HG02798 (cell line): ENCODE results near the gene HMGN2.
A peak's percentile ranks its signal among the peaks of the same experiment; 100 is the strongest.

Experiments
- ATAC-seq: cut with Tn5 transposase; IDR thresholded peaks from one replicate; pipeline ENCODE4 v1.9.1; 2021; ENCODE audit warnings: mild to moderate bottlenecking; ENCODE audit not compliant: unreplicated experiment, poor library complexity

The HMGN2 gene

DNA sequence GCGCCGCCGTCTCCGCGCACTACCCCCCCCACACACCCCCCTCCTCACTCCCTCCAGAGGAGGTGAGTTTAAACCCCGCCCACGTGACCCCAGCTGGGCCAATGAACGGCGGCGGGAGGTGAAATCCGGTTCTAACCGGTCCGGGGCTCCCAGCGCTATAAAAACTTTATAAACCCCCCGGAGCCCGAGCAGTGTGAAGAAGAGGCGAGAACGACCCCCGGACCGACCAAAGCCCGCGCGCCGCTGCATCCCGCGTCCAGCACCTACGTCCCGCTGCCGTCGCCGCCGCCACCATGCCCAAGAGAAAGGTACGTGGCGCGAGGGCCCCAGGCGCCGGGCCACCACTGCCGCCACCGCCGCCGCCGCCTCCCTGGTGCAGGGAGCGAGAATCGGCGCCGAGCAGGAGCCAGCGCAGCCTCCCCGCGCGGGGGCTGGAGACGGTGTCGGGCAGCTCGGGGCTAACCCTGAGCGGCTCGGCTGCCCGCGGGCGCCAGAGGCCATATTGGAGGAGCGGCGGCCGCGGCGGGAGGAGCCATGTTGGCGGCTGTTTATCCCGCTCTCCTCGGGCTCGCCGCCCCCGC, at the start of gene HMGN2:
HMGN2 (plus strand) TSS at position 121 of the 581 bp plus-strand sequence; CDS start at position 294, 173 bp downstream.
- peak; percentile 54 for ATAC-seq

GRCh38 chr1:26429721-26430120, 42.5 kb upstream of the HMGN2 start:
- ATAC-seq = no peak

DNA sequence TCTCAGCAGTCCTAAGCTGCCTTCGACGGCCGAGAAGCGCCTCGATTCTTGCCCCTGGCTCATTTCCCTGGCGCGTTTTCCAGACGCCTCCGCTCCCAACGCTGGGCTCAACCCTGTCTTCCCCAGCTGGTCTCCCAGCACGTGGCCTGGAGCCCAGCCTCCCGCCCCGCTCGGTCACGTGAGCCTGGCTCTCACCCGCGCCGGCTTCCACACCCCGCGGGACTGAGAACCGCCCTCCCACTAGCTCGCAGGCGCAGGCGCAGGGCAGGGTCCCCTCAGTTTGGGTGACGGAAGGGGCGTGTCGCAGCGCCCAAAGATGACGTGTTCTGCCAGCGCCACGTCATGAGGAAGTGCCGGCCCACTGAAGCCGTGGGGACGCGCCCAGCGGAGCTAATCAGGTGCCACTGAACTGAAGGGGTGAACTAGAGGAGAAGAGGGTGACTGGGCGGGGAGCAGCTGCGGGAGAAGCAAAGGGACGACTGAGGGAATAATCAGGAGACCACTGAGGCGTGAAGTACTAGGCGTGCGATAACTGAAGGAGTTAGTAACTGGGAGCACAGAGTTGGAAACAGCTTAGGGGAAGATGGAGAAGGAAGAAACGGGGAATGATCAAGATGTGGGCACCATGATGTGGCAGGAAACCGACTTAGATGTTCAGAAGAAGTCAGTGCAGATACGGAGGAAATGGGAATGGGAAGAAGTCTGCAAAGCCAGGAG, 40.1 kb upstream of the HMGN2 start, which contains the start of gene DHDDS:
DHDDS (plus strand) TSS at position 343 of the 717 bp plus-strand sequence. CDS start 625 bp downstream, outside the sequence.
- peak; percentile 99 for ATAC-seq

DNA sequence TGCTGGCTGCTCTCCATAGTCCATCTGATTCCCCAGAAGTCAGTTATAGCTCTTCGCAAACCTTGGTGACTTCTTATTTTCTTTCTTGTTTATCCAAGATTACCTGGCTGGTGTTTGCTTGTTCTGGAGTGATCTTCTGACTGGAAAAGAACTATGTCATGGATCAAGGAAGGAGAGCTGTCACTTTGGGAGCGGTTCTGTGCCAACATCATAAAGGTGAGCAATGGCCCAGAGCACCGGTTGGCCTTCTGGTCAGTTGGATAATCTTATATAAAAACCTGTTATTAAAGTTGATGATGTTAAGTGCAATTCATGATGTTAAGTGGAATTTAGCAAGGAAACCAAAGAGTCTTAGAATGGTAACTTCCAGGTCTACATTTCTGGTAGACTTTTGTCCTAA, 39.4 kb upstream of the HMGN2 start:
- no peak for ATAC-seq

- no peak for ATAC-seq
Observed at GRCh38 chr1:26434161-26434752, 38.0 kb upstream of the HMGN2 start.

DNA sequence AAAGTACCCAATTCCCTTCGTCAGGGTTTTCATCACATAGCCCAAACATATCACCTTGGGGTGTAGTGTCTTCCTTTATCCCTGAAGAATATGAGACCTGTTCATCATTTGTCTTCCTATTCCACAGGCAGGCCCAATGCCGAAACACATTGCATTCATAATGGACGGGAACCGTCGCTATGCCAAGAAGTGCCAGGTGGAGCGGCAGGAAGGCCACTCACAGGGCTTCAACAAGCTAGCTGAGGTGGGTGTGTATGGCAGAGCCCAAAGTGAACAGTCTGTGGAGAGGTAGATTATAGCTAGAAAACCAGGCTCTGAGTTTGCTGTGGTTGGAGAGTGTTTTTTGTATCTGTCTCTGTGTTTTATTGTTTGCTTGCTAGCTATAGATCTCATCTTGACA, 34.2 kb upstream of the HMGN2 start:
- ATAC-seq = no peak

DNA sequence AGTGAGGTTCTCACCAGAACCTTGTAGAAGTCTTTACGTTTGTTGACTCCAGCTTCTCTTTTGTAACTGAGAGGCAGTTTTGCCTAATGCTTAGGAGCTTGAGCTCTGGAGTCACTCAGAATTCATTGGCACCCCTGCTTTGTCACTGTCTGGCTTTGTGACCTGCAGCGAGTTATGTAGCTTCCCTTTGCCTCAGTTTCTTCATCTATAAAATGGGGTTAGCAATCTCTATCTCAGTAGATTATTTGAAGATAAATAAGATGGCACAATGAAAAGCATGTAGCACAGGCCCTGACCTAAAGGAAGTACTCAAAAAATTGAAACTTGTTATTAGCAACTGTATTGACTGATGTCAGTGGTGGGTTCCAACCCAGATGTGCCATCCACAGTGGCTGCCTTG, 32.0 kb upstream of the HMGN2 start:
- ATAC-seq = no peak

GRCh38 chr1:26449868-26450267, 22.4 kb upstream of the HMGN2 start:
- no peak for ATAC-seq

GRCh38 chr1:26450908-26451307, 21.3 kb upstream of the HMGN2 start:
- ATAC-seq = no peak

GRCh38 chr1:26452459-26453183, 19.6 kb upstream of the HMGN2 start:
- ATAC-seq = no peak

DNA sequence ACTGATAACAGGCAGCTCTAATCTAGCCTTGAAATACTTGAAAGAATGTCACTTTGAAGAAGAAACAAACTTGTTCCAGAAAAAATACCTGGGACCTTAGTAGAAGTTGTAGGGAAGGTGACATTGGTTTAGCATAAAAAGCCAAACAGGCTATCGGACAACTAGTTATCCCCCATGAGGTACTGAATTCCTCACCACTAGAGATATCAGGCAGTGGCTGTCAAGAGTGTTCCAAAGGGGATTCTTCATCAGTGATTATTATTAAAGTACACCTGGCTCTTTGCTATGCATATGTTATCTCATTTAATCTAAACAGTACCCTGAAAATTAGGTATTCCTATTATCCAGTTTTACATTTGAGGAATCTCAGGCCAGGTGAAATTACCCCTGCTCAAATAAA, 13.1 kb upstream of the HMGN2 start:
- ATAC-seq = no peak

DNA sequence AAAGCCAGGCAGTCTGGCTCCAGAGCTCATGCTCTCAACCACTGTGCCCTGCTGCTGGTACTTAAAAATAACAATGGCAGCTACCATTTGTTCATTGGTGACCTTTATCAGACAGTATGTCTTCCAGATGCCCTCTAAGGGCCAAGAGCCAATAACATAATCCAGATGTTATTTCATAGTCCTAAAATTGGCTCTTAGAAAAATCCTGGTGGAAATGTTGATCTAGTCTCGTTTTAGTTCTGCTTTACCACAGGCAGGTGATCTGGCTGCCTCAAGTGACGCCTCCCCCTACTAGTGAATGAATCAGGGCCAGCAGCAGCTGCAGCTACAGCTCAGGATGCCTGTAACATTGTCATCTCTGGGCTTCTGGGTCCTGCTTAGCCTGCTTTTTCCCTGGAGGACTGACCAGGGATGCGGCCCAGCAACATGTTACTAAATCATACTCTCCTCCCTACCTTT, 12.6 kb upstream of the HMGN2 start:
- no peak for ATAC-seq

DNA sequence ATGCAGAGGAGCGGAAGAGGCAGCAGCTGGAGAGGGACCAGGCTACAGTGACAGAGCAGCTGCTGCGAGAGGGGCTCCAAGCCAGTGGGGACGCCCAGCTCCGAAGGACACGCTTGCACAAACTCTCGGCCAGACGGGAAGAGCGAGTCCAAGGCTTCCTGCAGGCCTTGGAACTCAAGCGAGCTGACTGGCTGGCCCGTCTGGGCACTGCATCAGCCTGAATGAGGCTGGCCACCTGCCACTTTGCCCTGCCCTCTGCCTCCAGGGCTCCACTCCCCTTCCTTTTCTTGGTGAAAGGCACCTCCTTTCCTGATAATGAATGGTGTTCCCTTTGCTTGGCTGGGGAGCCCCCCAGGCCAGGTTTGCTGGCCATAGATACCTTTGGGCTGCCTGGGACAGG, 3.3 kb upstream of the HMGN2 start:
- no peak for ATAC-seq

- ATAC-seq = no peak
Observed at GRCh38 chr1:26469558-26469957, 2.7 kb upstream of the HMGN2 start.

- ATAC-seq = no peak
Observed at GRCh38 chr1:26470878-26471497, 1.3 kb upstream of the HMGN2 start.

DNA sequence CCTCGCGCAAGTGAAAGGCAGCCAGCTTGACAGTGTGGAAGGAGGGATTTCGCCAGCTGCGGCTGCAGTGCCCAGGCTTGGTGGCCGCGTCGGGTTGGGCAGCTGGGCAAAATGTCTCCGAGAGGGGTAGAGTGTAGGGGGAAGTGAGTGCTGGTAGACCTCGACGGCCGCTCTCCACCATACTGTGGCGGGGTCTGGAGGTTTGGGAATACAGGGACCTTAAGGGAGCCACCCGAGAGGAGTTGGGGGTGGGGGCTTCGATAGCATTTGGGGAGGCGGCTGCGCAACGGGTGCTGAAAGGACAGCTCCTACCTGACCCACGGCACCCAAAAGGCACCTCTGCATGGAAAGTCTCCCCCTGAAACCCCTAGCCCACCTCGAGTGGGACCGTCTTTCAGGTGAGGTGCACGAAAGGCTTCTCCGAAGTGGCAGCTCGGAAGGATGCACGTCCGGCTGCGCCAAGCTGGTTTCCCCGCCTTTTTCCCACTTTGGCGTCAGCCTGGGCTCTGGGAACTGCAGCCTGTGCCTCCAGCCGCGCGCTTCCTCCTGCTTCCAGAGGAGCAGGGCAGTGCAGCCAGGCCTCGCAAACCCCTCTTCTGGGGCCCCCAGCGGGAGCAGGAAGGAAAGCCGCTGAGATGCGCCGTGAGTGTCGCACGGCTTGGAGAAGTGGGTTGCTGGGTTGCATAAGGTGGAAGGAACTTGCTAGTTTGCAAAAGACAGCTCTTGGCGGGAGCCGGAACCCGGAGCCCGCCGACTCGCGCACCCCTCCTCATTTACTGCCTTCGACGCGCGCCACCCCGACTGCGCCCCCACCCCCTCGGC, 531 bp upstream of the HMGN2 start:
- ATAC-seq = peak; percentile 7

- ATAC-seq = peak; percentile 87
Observed at GRCh38 chr1:26472901-26473845, 933 bp downstream of the HMGN2 start.

- ATAC-seq = no peak
Observed at GRCh38 chr1:26474818-26475217, 2.6 kb downstream of the HMGN2 start.

GRCh38 chr1:26475989-26476388, 3.7 kb downstream of the HMGN2 start:
- ATAC-seq = no peak
